Measurements from ENCODE around the gene RGS11. TPM values are rescaled to one million over a fixed set of nuclear protein-coding genes. Genes with fewer than 3 reads are reported as not detected.
A peak's percentile ranks its signal among the peaks of the same experiment; 100 is the strongest.

RGS11 gene
- total and polyA plus RNA-seq, 9 of the 15 experiments (the other 6 are each of a cell fraction or from before 2014, with no cell fraction given), result not detected

DNA sequence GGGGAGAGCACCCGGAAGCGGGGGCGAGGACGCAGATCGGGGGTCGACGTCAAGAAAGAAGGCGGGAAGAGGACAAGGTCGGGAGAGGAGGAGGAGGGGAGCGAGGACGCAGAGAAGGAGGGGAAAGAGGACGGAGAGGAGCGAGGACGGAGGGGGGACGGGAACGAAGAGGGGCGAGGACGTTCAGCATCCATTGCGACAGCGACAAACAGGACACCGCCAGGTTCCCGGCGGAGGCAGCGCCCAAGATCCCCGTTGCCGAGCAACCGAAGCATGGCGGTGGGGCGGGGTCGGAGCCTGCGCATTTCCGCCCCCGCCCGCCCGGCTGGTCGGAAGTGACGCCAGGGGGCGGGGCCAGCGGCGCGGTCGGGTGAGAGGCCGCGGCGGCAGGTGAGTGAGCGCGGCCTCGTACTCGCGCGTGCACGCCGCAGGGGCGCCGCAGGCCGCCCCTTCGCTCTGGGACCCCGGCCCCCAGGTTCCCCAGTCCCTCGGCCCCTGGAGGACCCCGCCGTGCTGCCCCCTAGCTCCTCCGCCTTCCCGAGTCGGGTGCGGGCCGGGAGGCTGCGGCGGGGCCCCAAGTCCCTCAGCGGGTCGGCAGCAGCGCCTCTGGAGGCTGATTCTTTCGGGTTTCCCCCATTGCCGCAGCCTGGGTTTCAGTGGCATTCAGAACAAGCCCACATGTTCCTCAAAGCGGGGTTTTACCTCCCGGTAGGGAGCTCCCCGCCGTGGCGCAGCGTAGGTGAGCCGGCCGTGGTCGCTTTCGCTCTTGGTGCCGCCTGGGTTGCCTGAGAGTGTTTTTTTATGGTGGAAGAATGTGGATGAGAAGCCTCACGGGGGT is 41.1 kb downstream of the RGS11 start, which contains the start of gene FAM234A (continued):
- TF ChIP-seq, protein P1, sequence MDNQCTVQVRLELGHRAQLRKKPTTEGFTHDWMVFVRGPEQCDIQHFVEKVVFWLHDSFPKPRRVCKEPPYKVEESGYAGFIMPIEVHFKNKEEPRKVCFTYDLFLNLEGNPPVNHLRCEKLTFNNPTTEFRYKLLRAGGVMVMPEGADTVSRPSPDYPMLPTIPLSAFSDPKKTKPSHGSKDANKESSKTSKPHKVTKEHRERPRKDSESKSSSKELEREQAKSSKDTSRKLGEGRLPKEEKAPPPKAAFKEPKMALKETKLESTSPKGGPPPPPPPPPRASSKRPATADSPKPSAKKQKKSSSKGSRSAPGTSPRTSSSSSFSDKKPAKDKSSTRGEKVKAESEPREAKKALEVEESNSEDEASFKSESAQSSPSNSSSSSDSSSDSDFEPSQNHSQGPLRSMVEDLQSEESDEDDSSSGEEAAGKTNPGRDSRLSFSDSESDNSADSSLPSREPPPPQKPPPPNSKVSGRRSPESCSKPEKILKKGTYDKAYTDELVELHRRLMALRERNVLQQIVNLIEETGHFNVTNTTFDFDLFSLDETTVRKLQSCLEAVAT (IDR thresholded peaks at IDR 0.05), result peak; percentile 52 to 64
- TF ChIP-seq DPF2 (IDR thresholded peaks at IDR 0.05) (peak; percentile 72; the same call in 1 of the 2 replicates), SRF (CRISPR knock-in tag; IDR thresholded peaks at IDR 0.05) (0 out of 4 replicates have a peak, but pooled peaks of 1 of the 2 experiments have one; percentile 11), MYC (IDR thresholded peaks at IDR 0.05; ENCODE audit: low read depth, low read length) (peak; percentile 65), MYC (CRISPR knock-in tag; IDR thresholded peaks at IDR 0.05; ENCODE audit: borderline replicate concordance, low read depth) (no peak), NR3C1 (CRISPR knock-in tag; IDR thresholded peaks at IDR 0.05) (no peak; the same call in 1 of the 2 replicates), RFX7 (CRISPR knock-in tag; IDR thresholded peaks at IDR 0.05) (no peak), DDX20 (tag; IDR thresholded peaks at IDR 0.05; ENCODE audit: low read depth) (no peak), ZNF431 (CRISPR knock-in tag; IDR thresholded peaks at IDR 0.05) (no peak), MAZ (CRISPR knock-in tag; conservative IDR thresholded peaks at IDR 0.05 in 1 of 2, IDR thresholded peaks at IDR 0.05 in 1 of 2) (peak; percentile 85 to 95), HNRNPH1 (optimal IDR thresholded peaks at IDR 0.05; ENCODE audit: low read depth, low read length) (no peak), L3MBTL2 (IDR thresholded peaks at IDR 0.05) (peak; percentile 85), SOX6 (IDR thresholded peaks at IDR 0.05) (peak; percentile 19; the same call in 1 of the 2 replicates), ZNF143 (CRISPR knock-in tag; IDR thresholded peaks at IDR 0.05) (0 out of 2 replicates have a peak, but pooled peaks have one; percentile 19), RB1 (IDR thresholded peaks at IDR 0.05; ENCODE audit: low read depth) (peak; percentile 85), KLF13 (tag; IDR thresholded peaks at IDR 0.05; ENCODE audit: borderline replicate concordance, low read depth) (0 out of 2 replicates have a peak, but pooled peaks have one; percentile 52), SIN3A (IDR thresholded peaks at IDR 0.05; ENCODE audit: borderline replicate concordance in 2 of 2, control insufficient read depth in 1 of 2, low read depth in 2 of 2, low read length in 2 of 2) (peak; percentile 21 to 81; a peak in 3 of 4 replicates)
- TF ChIP-seq, protein P2, sequence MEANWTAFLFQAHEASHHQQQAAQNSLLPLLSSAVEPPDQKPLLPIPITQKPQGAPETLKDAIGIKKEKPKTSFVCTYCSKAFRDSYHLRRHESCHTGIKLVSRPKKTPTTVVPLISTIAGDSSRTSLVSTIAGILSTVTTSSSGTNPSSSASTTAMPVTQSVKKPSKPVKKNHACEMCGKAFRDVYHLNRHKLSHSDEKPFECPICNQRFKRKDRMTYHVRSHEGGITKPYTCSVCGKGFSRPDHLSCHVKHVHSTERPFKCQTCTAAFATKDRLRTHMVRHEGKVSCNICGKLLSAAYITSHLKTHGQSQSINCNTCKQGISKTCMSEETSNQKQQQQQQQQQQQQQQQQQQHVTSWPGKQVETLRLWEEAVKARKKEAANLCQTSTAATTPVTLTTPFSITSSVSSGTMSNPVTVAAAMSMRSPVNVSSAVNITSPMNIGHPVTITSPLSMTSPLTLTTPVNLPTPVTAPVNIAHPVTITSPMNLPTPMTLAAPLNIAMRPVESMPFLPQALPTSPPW (CRISPR knock-in tag; IDR thresholded peaks at IDR 0.05), result peak; percentile 88
- TF ChIP-seq, protein P3, sequence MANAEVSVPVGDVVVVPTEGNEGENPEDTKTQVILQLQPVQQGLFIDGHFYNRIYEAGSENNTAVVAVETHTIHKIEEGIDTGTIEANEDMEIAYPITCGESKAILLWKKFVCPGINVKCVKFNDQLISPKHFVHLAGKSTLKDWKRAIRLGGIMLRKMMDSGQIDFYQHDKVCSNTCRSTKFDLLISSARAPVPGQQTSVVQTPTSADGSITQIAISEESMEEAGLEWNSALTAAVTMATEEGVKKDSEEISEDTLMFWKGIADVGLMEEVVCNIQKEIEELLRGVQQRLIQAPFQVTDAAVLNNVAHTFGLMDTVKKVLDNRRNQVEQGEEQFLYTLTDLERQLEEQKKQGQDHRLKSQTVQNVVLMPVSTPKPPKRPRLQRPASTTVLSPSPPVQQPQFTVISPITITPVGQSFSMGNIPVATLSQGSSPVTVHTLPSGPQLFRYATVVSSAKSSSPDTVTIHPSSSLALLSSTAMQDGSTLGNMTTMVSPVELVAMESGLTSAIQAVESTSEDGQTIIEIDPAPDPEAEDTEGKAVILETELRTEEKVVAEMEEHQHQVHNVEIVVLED (CRISPR knock-in tag; IDR thresholded peaks at IDR 0.05), result no peak
- TF ChIP-seq, protein P4, sequence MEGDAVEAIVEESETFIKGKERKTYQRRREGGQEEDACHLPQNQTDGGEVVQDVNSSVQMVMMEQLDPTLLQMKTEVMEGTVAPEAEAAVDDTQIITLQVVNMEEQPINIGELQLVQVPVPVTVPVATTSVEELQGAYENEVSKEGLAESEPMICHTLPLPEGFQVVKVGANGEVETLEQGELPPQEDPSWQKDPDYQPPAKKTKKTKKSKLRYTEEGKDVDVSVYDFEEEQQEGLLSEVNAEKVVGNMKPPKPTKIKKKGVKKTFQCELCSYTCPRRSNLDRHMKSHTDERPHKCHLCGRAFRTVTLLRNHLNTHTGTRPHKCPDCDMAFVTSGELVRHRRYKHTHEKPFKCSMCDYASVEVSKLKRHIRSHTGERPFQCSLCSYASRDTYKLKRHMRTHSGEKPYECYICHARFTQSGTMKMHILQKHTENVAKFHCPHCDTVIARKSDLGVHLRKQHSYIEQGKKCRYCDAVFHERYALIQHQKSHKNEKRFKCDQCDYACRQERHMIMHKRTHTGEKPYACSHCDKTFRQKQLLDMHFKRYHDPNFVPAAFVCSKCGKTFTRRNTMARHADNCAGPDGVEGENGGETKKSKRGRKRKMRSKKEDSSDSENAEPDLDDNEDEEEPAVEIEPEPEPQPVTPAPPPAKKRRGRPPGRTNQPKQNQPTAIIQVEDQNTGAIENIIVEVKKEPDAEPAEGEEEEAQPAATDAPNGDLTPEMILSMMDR (IDR thresholded peaks at IDR 0.05 in 2 of 3, conservative IDR thresholded peaks at IDR 0.05 in 1 of 3; ENCODE audit: insufficient read depth in 2 of 3, low read depth in 1 of 3, low read length in 3 of 3), result peak; percentile 50 to 68 (median 59); a peak in 5 of 6 replicates
